Epithelial cell of proximal tubule (primary cell): ENCODE results near the gene SEMA4F. TPM values are rescaled to one million over a fixed set of nuclear protein-coding genes. Genes with fewer than 3 reads are reported as not detected.
A peak's percentile ranks its signal among the peaks of the same experiment; 100 is the strongest.

ENCODE experiments used
- DNase-seq: peaks from one replicate; pipeline ENCODE4 v3.0.0-alpha.2; 2011; ENCODE audit warnings: low read depth
- H3K4me3 ChIP-seq: 2 replicates; pipeline ENCODE4 v1.5.1; 2011; ENCODE audit warnings: low read depth, mild to moderate bottlenecking, low read length
- total RNA-seq: library from RNA; depleted of rRNA; stranded (reverse); fragments of >200 nt; gene quantifications from 2 replicates; pipeline ENCODE4 v1.2.3, GENCODE V29; 2015
- TF ChIP-seq, protein P1 (sequence below): conservative IDR thresholded peaks from 2 replicates; pipeline ENCODE4 v1.5.1; 2012; ENCODE audit warnings: low read depth, mild to moderate bottlenecking, low read length

The SEMA4F gene
- total RNA-seq, 1 donor from 2014 or later = 13.8 TPM

- no peak overlapping the region for H3K4me3 ChIP-seq
- DNase-seq = no peak
- TF ChIP-seq, protein P1, sequence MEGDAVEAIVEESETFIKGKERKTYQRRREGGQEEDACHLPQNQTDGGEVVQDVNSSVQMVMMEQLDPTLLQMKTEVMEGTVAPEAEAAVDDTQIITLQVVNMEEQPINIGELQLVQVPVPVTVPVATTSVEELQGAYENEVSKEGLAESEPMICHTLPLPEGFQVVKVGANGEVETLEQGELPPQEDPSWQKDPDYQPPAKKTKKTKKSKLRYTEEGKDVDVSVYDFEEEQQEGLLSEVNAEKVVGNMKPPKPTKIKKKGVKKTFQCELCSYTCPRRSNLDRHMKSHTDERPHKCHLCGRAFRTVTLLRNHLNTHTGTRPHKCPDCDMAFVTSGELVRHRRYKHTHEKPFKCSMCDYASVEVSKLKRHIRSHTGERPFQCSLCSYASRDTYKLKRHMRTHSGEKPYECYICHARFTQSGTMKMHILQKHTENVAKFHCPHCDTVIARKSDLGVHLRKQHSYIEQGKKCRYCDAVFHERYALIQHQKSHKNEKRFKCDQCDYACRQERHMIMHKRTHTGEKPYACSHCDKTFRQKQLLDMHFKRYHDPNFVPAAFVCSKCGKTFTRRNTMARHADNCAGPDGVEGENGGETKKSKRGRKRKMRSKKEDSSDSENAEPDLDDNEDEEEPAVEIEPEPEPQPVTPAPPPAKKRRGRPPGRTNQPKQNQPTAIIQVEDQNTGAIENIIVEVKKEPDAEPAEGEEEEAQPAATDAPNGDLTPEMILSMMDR = no peak
Measured at GRCh38 chr2:74703373-74703772, 49.3 kb downstream of the SEMA4F start.

GRCh38 chr2:74704216-74704615, 50.2 kb downstream of the SEMA4F start:
- H3K4me3 ChIP-seq = no peak overlapping the region
- TF ChIP-seq, protein P1 = no peak
- no peak for DNase-seq

GRCh38 chr2:74706741-74707140, 52.7 kb downstream of the SEMA4F start:
- no peak overlapping the region for H3K4me3 ChIP-seq
- TF ChIP-seq, protein P1 = no peak
- no peak for DNase-seq

- TF ChIP-seq, protein P1 = no peak
- DNase-seq = no peak
- no peak overlapping the region for H3K4me3 ChIP-seq
Measured at GRCh38 chr2:74707837-74708236, 53.8 kb downstream of the SEMA4F start.

DNA sequence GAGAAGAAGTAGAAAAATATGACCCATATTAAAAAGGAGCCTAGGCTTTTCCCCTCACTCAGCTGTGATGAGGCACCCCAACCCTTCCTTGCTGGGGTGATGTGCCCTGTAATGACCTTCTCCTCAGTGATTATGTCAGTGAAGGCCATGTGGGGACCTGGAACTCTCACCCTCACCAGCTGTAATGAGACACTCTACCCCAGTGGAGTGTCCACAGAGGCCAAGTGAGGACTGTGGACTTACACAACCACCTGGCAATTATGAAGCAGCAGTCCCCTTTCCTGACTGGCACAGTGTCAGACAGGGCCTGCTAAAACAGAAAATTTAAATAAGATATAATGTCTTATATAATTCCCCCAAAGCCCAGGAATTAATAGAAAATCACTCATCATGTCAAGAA, 54.2 kb downstream of the SEMA4F start:
- TF ChIP-seq, protein P1 = no peak
- DNase-seq = no peak
- H3K4me3 ChIP-seq = no peak overlapping the region

DNA sequence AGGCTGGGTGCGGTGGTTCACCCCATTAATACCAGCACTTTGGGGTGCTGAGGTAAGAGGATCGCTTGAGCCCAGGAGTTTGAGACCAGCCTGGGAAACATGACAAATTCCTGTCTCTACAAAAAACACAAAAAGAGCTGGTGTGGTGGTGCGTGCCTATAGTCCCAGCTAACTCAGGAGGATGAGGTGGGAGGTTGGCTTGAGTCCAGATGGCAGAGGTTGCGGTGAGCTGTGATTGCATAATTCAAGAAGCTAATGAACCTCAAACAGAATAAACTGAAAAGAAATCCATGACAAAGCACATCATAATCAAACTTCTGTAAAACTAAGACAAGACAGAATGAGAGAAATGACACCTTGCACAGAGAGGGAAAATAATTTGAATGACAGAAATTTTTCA, 54.8 kb downstream of the SEMA4F start:
- H3K4me3 ChIP-seq = no peak overlapping the region
- peak; percentile 76 for DNase-seq
- TF ChIP-seq, protein P1 = no peak

DNA sequence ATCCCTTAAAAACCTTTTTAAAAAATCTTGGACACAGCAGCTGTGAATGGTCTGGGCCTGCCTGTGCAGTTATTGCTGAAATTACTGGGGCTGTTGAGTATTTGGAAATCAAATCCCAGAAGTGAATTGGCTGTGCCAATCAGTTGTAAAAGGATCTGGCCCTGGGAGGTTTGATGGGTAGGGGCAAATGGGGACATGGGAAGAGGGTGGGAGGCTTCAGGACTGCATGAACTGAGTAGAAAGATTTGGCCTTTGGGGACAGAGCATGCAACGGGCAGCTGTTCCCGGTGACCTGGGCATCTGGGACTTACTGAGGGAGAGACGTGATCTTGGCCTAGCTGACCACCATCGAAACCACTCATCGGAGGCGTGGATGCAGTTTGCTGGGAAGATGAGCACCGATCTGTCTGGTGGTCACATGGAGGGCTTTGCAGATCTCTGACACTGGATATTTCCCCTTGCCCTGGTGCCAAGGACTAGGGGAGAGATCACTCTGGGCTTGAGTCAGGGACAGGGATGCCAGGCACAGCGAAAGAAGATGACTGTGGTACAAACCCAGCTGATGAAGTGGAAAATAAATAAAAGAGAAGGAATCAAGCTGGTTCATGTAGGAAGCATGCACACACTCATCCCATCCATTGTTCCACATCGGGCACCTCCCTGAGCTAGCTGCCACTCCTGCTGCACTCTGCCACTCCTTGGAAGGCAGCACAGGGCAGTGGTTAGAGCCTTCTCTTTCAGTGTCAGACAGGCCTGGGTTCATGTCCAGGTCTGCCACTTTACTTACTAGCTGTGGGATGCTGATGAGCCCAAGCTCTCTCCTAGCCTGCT, 58.4 kb downstream of the SEMA4F start:
- DNase-seq = no peak
- no peak overlapping the region for H3K4me3 ChIP-seq
- TF ChIP-seq, protein P1 = no peak
